MM.1S (cell line): ENCODE measurements around the gene TIAM1.

Experiments used
- EZH2 ChIP-seq: fragments of 300-600 bp; sonication (generic); optimal IDR thresholded peaks from 2 replicates; pipeline ENCODE3; 2017; ENCODE audit warnings: low read depth, mild to moderate bottlenecking, antibody characterized with exemption, low read length, mixed read lengths
- EZH2phosphoT487 ChIP-seq: fragments of 300-600 bp; sonication (generic); IDR thresholded peaks from 2 replicates; pipeline ENCODE4 v1.6.1; 2018; ENCODE audit warnings: antibody characterized with exemption, low read length
- TF ChIP-seq, protein P1 (sequence below): fragments of 300-600 bp; sonication (generic); IDR thresholded peaks from 2 replicates; pipeline ENCODE4 v1.5.1; 2016; ENCODE audit warnings: antibody characterized with exemption, low read length, mixed read lengths

GRCh38 chr21:31376301-31376700, 32.2 kb upstream of the TIAM1 start:
- TF ChIP-seq, protein P1, sequence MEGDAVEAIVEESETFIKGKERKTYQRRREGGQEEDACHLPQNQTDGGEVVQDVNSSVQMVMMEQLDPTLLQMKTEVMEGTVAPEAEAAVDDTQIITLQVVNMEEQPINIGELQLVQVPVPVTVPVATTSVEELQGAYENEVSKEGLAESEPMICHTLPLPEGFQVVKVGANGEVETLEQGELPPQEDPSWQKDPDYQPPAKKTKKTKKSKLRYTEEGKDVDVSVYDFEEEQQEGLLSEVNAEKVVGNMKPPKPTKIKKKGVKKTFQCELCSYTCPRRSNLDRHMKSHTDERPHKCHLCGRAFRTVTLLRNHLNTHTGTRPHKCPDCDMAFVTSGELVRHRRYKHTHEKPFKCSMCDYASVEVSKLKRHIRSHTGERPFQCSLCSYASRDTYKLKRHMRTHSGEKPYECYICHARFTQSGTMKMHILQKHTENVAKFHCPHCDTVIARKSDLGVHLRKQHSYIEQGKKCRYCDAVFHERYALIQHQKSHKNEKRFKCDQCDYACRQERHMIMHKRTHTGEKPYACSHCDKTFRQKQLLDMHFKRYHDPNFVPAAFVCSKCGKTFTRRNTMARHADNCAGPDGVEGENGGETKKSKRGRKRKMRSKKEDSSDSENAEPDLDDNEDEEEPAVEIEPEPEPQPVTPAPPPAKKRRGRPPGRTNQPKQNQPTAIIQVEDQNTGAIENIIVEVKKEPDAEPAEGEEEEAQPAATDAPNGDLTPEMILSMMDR = no peak
- TF ChIP-seq EZH2 = no peak
- TF ChIP-seq EZH2phosphoT487 = no peak
